ENCODE measurements around the gene PDE6C. TPM values are rescaled to one million over a fixed set of nuclear protein-coding genes. Genes with fewer than 3 reads are reported as not detected.

PDE6C gene
- total and polyA plus RNA-seq, 2 of the 8 experiments (the other 6 are each of a cell fraction or from before 2014, with no cell fraction given), result not detected

GRCh38 chr10:93595378-93596161, 16.8 kb upstream of the PDE6C start:
- H3K56ac ChIP-seq (replicated peaks; ENCODE audit: insufficient read length, low read depth, low read length), result no peak overlapping the region
- no peak overlapping the region for H3K14ac ChIP-seq (ENCODE audit: insufficient read length)
- no peak overlapping the region for H3K23ac ChIP-seq (ENCODE audit: insufficient read length)
- no peak overlapping the region for H4K91ac ChIP-seq (replicated peaks; ENCODE audit: insufficient read length, low read length)
- H3K23me2 ChIP-seq (ENCODE audit: low read depth, low read length), result no peaks in the 10 kb centered on the region; the same call in 1 of the 2 replicates
- FAIRE-seq, result no peak
- H3K79me2 ChIP-seq (ENCODE audit: control insufficient read depth in 1 of 2, insufficient read depth in 2 of 2, low read length in 2 of 2), result no peaks in the 10 kb centered on the region
- H3K18ac ChIP-seq (ENCODE audit: extremely low read depth, low read length), result no peak overlapping the region
- no peak overlapping the region for H2BK12ac ChIP-seq (ENCODE audit: low read depth, low read length)
- H4K8ac ChIP-seq (ENCODE audit: extremely low read depth, insufficient read depth, low read length), result no peak overlapping the region
- H3K4ac ChIP-seq (replicated peaks; ENCODE audit: insufficient read length, low read depth, low read length), result no peak overlapping the region
- no peak overlapping the region for H2AFZ ChIP-seq (ENCODE audit: low read length)
- no peak overlapping the region for H3K4me3 ChIP-seq (ENCODE audit: extremely low read depth in 1 of 4, insufficient read depth in 2 of 4, low read depth in 3 of 4, low read length in 4 of 4)
- WGBS, 2 experiments (ENCODE audit: extremely low coverage in 1 of 2, insufficient coverage in 1 of 2, insufficient read length in 1 of 2, insufficient replicate concordance in 2 of 2, low coverage in 1 of 2, low lambda C conversion rate in 2 of 2, missing lambda C conversion rate in 1 of 2), result 84% methylated on average over 5 of the region's 5 CpGs; no CpG with 5 or more reads in 1 of the 2 experiments
- no peaks in the 10 kb centered on the region for H4K20me1 ChIP-seq (replicated peaks in 1 of 2; ENCODE audit: control insufficient read depth in 1 of 2, insufficient read depth in 2 of 2, low read length in 2 of 2)
- H2BK20ac ChIP-seq (ENCODE audit: low read length), result no peak overlapping the region
- CTCF ChIA-PET (ENCODE audit: partially characterized antibody), result interaction anchor here (0.5 to 1.7 kb wide), 9 partner anchors 11 to 263 kb away, joined by 3 to 7 read pairs (median 4); no protein-coding TSS in a partner anchor
- no peak overlapping the region for H3K27ac ChIP-seq (ENCODE audit: low read depth, low read length)
- no peak for DNase-seq (ENCODE audit: low read depth in 1 of 2, low spot score in 2 of 2)
- H3K36me3 ChIP-seq (ENCODE audit: control insufficient read depth in 2 of 4, insufficient read depth in 4 of 4, low read length in 3 of 4), result no peaks in the 10 kb centered on the region
- no peak overlapping the region for H3K4me2 ChIP-seq (ENCODE audit: insufficient read depth in 1 of 2, low read depth in 2 of 2, low read length in 2 of 2)
- POLR2A ChIA-PET (ENCODE audit: partially characterized antibody), result no interaction called here
- no peak overlapping the region for H2AK5ac ChIP-seq (ENCODE audit: low read depth, low read length)
- H4K5ac ChIP-seq (ENCODE audit: insufficient read length, low read depth, low read length), result no peak overlapping the region
- H2BK5ac ChIP-seq (ENCODE audit: low read depth, low read length), result no peak overlapping the region
- H2BK120ac ChIP-seq (replicated peaks; ENCODE audit: low read depth, low read length), result no peak overlapping the region
- peaks cover 8 to 14% (median 12%) of the 10 kb centered on the region in 4 experiments for H3K27me3 ChIP-seq (replicated peaks in 1 of 4; ENCODE audit: control insufficient read depth in 3 of 4, extremely low read depth in 1 of 4, insufficient read depth in 3 of 4, low read length in 3 of 4)
- no peaks in the 10 kb centered on the region; the same call in 1 of the 2 replicates for H3K79me1 ChIP-seq (ENCODE audit: low read depth, low read length)
- peaks cover 3 to 11% (median 4%) of the 10 kb centered on the region in 4 experiments; a peak in 6 of 7 replicates for H3K4me1 ChIP-seq (replicated peaks in 1 of 4; ENCODE audit: control insufficient read depth in 3 of 4, insufficient read depth in 4 of 4, low read length in 3 of 4)
- H3K9me3 ChIP-seq (ENCODE audit: insufficient read depth in 2 of 2, low read depth in 1 of 2, low read length in 1 of 2), result no peaks in the 10 kb centered on the region
- H3K9ac ChIP-seq (replicated peaks in 1 of 4; ENCODE audit: extremely low read depth in 1 of 4, low read depth in 3 of 4, low read length in 3 of 4), result no peak overlapping the region
- H2BK15ac ChIP-seq (ENCODE audit: low read length), result no peak overlapping the region
- TF ChIP-seq ASH2L (IDR thresholded peaks at IDR 0.05; ENCODE audit: low read length) (no peak), KDM1A (IDR thresholded peaks at IDR 0.05; ENCODE audit: borderline replicate concordance, low read length) (no peak), NRF1 (IDR thresholded peaks at IDR 0.05; ENCODE audit: low read depth, low read length) (no peak), SP4 (IDR thresholded peaks at IDR 0.05; ENCODE audit: low read length) (no peak), KDM4A (IDR thresholded peaks at IDR 0.05; ENCODE audit: low read depth, low read length, severe bottlenecking) (no peak), CTCF (IDR thresholded peaks at IDR 0.05; ENCODE audit: control extremely low read depth in 1 of 3, insufficient read depth in 1 of 3, low read depth in 1 of 3, low read length in 3 of 3) (no peak), RXRA (IDR thresholded peaks at IDR 0.05; ENCODE audit: insufficient read depth, low read depth, low read length) (no peak), NANOG (IDR thresholded peaks at IDR 0.05; ENCODE audit: insufficient read depth, low read depth, low read length, poor library complexity, severe bottlenecking) (no peak), YY1 (IDR thresholded peaks at IDR 0.05; ENCODE audit: low read depth, low read length) (no peak), EP300 (IDR thresholded peaks at IDR 0.05; ENCODE audit: borderline replicate concordance in 1 of 2, low read depth in 2 of 2, low read length in 2 of 2) (no peak)

Data from H1 (cell line).